NCI-H446 (cell line): Measurements from ENCODE around the gene SLC25A21.

Source experiments
- DNase-seq, 2 experiments: peaks; one replicate each; lab custom pipeline; 2025; lab: John Stamatoyannopoulos, UW

Gene SLC25A21

DNA sequence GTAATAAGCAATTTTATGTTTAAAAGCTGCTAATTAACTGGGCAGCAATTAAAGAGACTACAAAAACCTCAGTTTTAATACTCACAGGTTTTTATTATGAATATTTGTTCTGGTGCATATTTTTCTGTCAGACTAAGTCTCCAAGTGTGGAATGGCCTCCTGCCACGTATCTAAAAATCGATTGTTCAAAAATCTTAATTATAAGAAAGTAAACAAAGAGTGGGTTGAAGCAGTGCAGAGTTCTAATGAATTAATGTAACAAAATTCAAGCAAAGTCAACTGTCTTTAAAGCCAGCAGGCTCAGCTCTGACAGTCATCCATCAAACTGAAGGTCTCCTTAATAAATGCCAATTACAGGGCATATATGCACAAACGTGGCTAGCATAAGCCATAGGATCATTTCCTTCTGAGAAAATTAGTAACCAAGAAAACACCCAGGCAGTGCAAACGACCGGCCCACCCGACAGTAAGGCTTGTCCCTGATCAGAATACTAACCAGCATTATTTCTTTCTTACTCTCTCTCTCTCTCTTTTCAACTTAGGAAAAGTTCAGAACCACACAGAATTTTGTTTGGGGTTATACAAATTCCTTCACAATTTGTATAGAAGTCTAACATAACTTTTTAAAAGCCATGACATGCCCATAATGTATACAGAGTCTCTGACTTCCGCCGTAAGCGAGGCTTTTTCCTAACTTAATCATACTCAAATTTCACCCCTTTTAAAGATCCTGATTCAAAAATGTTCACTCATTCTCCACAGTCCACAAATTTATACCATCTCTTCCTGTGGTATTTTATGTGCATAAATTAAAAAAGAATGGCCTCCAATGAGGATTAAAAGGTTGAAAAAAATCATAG lies 83.8 kb downstream of the SLC25A21 start:
- DNase-seq = no peak

DNA sequence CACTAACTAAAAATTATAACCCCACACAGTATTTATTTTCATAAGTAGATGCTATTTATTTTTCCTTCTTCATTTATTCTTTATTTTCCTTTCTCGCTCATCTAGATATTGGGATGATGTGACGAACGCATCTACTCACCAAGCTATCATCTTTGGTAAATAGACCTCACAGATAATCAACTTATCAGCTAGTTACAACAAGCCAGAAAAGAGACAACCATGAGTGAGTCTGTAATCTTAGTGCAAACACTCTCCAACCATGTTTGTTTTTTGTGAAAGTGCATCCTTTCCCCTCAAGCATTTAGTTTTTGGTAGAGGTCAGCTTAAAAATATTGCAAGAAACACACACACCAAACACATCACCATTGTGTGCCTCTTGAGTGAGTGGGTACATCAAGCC lies 84.9 kb downstream of the SLC25A21 start:
- no peak for DNase-seq

DNA sequence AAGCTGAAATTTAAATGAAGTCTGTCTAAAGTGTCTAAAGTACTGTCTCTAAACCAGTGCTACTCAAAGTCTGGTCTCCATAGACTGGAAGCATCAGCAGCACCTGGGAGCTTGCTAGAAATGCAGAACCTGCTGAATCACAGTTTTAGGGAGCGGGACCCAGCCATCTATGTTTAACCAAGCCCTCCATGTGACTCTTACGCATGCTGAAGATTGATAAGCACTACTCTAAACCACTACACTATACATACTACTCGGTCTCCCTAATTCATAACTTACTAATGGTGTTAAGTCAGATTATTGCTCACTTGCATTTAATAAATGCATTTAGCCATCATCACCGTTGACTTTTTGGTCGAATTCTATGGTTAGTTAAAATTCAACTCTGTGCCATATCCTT lies 88.8 kb downstream of the SLC25A21 start:
- no peak for DNase-seq

DNA sequence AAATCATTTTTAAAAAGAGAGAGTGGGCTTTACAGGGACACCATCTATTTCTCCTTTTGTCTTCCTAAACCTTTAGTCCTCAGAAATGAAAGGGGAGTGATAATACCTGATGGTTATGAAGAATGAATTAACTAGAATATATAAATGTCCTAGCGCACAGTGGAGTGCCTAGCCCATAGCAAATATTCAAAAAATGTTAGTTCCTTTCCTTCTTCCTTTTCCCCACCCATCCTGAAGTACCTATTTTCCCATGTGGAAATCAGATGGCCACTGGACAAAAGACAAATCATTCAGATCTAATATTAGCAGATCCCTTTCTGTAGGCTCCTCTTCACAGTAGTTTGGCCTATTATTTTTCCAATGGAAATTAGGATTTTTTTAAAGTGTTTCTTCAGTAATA lies 90.0 kb downstream of the SLC25A21 start:
- DNase-seq = no peak

DNA sequence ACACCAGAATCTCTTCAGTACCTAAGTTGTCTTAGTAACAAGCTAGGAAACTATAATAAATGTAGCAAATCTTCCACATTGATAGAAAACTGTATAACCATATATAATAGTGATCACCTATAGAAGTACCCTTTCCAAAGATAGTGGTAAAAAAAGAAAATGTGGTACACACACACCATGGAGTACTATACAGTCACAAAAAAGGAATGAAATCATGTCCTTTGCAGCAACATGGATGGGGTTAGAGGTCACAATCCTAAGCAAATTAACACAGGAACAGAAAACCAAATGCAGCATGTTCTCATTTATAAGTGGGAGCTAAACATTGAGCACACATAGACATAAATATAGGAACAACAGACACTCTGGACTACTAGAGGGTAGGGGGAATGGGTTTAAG lies 90.5 kb downstream of the SLC25A21 start:
- DNase-seq = no peak

DNA sequence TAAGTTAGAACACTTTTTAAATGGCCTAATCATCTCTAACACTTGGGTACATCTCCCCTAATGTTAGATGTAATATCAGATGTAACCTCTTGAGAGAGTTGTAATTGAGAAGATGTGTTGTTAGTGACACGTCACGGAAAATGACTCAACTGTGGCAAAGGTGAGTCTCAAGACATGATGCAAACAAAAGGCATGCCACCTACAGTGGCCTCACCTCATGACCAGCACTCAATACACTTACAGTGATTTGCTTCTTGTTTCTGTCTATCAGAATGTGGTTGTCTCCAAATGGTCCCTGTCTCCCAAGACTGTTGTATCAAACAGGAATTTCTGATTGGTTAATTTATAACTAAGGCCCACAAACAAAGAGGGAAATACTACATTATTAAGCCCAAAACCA lies 91.2 kb downstream of the SLC25A21 start:
- DNase-seq = no peak

DNA sequence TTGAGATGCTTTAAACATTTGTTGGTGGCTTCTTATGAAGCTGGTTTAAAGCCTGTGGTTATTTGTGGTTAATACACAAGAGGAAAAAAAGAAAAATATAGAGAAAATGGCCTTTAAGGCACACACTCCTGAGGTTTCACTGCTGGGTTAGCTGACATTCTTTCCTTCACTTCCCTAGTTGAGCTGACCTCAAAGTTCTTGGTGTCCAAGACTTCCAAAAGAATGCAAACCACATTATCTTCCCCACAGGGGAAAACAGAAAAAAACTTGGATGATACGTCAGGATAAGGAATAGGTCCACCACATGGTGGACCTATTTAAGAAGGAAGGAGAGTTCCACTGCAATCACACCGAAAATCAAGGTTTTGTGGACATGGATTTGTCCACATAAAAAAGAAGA lies 94.3 kb downstream of the SLC25A21 start:
- DNase-seq = no peak

DNA sequence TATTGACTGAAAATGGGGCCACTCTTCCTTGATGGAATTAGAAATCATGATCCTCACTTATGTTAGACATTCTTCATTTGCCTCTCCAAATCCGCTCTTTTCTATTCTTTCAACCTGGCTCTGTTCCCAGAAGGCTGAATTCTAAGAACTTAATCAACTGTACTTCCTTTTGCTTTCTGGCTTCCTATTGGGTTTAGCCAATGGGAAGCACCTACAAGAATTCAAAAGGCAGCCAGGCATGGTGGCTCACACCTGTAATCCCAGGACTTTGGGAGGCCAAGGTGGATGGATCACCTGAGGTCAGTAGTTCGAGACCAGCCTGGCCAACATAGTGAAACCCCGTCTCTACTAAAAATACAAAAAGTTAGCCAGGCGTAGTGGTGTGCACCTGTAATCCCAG lies 98.1 kb downstream of the SLC25A21 start:
- DNase-seq = peak in 1 of 2 experiments; percentile 45

DNA sequence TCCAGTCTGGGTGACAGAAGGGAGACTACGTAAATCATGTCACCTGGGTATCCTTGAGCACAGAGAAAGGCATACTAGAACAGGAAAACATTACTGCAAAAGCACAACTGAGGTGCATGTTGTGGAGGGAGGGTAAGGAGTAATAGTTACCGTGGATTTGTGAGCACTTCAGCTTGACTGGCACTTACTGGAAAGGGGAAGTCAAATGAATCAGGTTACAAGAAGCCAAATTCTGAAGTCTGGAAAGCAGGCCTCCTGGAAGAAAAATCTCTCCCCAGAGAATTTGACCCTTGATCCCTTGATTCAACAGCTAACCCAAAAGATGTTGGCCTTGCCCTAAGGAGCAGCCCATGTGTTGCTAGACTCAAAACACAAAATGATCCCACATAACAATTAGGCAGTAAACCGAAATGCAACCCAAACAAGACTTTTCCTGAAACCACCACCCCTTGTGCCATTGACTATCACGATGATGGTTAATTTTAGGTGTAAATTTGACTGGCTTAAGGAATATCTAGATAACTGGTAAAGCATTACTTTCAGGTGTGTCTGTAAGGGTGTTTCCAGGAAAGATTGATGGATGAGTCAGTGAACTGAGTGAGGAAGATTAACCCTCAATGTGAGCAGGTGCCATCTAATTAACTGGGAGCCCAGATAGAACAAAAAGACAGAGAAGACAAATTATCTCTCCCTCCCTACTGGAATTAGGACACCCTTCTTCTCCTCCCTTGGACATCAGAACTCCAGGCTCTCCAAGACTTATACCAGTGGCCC lies 108.8 kb downstream of the SLC25A21 start:
- DNase-seq = no peak

DNA sequence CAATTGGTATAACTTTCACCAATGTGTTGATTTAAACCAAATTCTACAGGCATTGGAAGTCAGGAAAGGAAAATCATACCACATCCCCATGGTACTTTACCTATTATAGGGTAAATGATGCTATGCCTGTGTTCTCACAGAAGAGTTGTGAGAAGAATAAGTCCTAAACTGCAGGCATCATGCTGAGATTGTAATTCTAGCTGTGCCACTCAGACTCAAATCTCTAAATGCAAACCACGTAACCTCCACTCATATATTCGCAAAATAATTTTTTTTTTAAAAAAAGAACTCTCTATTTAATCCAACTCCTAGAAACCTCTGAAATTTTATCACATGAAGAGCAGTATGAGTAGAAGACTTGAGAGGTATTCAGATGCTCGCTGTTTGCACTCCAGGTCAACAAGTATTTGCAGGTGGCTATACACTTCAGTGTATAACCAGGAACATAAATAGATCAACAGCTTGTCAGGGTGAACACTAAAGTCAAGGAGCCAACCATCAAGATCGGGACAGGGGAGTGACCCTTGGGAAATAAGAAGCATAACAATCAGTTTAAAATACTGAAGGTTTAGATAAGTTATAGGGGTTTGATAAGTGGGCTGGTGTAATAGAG lies 110.1 kb downstream of the SLC25A21 start:
- no peak for DNase-seq

DNA sequence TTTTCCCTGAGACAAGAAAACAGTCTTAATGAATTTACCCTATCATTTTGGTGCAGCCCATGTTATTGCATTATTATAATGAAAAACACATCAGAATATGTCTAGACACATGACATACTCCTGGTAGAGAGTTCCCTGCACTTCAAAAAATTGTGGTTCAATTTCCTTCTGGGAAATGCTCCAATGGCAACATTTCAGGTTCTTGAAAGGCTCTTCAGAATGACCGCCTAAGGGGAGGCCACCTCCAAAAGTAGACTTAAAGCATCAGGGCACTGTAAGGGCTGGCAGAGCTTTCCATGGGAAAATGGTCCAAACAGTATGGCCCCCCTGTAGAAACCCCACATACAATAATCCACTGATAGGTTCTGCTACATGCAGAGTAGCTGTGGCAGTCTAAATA lies 110.7 kb downstream of the SLC25A21 start:
- DNase-seq = no peak

DNA sequence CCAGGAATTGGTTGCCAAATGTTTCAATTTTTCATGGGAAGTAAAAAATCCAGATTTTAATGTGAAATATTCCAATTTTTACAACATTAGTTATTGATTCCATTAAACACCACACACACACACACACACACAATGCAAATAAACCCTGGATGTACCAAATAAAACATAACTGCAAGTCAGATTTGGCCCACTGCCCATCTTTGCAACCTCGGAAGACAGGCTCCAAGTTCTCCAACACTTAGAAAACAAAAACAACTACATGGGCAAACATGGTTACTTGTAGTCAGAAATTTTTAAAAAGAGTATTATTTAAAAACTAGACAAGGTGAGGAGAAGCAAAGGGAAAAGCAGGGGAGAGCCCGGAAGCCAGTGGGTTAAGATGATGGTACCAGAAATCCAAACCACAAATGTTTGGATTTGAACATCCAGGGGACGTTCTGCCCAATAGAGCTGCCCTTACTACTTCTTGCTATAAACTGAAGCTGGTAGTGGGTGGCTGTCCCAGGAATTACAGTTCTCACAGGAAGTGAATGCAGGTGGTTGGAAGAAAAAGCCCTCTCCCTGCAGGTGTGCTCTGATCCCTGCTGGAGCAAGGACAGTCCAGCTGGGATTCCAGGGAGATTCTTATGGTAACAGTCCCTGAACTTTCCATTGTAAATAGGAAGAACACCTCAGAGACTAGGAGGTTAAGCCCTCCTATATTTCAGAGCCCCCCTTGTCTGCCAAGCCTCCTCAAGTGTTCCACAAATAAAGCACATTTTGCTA lies 111.7 kb downstream of the SLC25A21 start:
- no peak for DNase-seq

DNA sequence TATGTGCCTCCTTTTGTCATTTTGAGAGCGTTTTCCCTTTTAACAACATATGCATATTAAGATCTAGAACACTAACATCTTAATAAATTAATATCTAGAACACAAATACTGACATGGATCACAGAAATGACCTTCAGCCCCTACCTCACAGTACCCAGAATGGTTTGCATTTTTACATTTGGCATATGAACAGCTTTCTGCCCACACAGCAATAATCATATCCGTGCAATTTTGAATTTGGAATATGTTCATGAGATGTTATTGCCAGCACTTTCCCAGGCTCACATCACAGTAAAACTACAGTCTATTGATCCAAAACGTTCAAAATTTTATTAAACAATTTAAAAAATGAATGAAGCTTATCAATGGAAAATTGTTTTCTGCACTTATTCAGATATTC lies 114.6 kb downstream of the SLC25A21 start:
- no peak for DNase-seq

DNA sequence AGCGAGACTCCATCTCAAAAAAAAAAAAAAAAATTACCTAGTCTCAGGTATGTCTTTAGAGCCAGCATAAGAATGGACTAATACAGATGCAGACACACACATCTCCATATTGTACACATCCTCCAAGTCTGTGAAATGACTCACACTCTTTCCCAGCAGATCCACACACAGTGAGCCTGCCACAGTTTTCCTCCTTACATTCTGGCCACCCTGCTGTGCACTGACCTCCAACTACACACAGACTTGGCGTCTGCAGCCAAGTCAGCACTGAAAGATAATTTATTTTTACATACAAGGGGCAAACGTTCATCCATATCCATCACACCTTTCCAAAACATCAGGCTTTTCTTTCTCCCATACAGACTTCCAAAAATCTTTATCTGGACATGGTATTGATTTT lies 115.9 kb downstream of the SLC25A21 start:
- peak in 1 of 2 experiments; percentile 20 for DNase-seq

DNA sequence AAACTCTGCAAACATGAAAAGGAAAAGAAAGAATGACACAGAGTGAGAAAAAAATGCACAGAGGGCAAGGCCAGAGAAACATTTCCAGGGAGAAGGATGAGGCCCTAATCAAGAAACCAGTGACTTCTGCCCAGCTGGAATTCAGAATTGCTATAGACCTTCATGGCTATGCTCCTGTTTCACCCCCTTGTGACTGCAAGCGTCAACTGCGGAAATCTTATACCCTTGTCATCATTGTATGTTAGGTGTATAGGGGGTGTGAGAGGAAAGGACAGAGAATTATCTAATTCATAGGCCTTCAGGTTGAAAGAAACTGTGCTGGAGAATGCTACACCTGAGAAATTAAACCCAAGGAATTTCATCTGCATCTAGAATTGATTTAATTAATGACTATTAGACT lies 117.5 kb downstream of the SLC25A21 start:
- DNase-seq = no peak

DNA sequence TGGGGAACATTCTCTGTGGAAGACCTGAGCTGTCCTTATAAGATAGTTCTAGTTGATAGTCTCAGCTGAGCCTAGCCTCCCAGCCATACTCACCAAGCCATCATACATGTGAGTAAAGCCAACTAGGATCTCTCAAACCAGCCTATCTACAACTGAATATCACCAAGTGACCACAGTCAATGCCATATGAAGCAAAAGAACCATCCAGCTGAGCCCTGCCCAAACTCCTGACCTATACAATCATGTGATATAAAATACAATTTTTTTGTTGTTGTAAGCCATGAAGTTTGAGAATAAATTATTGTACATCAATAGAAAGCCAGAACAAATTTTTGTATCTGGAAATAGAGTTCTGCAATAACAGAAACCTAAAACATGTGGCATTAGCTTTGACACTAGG lies 118.3 kb downstream of the SLC25A21 start:
- DNase-seq = no peak

DNA sequence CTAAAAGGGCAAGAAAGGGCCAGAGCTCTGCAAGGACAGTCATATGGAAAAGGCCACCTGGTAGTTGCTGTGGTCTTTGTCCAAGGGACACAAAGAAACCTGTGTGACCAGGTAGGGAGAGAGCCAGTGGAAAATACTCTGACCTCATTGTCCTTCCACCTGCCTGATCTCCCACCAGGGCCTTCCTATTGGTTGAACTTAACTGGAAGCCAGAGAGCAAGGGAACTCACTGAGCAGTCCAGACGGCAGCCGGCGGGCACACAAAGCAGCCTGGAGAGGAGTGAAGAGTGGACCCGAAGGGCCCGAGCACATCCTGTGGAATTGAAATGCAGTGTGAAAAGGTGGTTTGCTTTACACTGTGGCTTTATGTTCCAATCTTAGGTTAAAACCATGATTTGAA lies 120.7 kb downstream of the SLC25A21 start:
- DNase-seq = no peak

DNA sequence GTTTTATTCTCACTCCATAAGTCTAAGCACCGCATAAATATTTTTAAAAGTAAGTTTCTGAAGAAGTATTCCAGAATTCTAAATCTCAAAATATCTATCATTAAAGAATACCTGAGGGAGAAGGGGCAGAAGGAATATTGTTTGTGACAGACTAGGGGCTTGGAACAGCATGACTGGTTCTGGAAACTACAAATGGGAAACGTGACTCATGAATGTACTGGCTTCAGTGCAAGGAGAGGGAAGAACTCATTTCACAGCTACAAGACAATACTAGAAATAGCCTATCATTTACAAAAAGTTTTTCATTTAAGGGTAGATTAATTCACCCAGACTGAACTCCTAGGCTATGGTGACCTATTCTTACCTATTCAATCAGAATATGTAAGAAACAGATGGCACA lies 121.3 kb downstream of the SLC25A21 start:
- no peak for DNase-seq

DNA sequence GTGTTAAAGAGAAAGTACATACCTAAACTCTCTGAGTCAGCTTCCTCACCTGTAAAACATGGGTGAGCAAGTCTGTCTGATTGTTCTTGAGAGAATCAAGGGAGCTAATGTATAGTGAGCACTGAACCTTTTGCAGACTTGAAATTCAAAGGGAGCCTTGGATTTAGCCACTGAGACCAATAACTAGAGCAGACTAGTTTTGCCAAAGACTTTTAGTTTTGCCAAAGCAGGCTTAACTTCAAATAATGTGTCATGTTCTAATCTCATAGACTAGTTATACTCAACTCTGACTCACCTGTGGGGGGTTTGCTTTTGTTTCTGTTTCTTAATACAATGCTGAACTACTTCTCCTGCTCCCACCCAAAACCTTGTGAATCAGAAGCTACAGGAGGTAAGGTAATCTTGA lies 123.7 kb downstream of the SLC25A21 start:
- no peak for DNase-seq

DNA sequence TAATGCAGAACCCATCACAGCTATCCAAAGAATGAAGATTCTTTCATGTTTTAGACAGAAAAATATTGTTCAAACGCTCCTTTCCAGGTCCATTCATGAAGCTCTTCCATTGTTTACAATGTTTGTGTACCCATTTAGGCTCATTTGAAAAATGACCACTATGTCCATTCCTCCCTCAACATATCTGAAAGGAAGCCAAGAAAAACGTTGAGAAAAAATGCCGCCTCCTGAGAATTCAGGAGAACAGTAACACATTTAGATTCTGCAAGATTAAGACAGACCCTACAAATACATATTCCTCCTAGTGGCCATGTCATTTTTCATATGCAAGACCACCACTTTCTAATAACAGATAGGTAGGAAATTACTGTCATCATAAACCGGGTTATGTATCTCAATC lies 124.4 kb downstream of the SLC25A21 start:
- no peak for DNase-seq

DNA sequence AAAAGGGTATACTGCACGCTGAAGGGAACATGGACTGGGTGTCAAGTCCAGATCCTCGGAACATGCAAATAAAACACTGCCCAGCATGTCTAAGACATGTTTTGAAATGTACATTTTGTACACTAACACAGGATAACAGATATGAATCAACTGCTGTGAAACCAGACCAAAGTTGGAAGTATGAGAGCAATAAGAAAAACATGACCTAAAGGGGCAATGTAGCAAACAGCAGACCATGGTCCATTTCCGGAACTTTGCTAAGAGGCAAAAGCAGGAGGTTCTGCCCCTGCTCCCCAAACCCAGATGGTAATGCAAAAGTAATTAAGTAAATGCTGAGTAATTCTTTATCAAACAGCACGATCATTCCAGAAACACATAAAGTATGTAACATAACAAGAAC lies 125.2 kb downstream of the SLC25A21 start:
- no peak for DNase-seq

DNA sequence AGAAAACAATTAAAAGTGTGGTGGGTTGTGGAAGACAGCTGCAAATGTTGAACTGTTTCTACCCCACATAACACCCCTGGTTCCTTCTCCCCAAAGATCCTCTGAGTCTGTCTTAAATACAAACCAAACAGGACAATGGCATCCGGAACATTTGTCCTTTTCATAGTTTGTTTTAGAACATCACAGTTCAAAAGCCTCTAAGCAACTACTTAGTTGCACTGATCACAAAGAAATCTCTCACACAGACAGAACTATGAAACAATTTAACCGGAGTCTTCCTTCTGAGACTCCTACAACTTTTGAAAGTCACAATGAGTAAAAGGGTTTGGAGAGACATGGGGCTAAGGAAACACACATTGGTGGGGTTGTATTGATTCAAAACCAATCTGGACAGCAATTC lies 125.6 kb downstream of the SLC25A21 start:
- DNase-seq = no peak
